HepG2 (cell line): ENCODE results near the gene STC2. TPM values are rescaled to one million over a fixed set of nuclear protein-coding genes. Genes with fewer than 3 reads are reported as not detected.
A peak's percentile ranks its signal among the peaks of the same experiment; 100 is the strongest.

Source experiments
- ATAC-seq: fragments of 200-7000 bp; cut with Tn5 transposase; 3 replicates; pipeline ENCODE4 v1.9.1; 2020; ENCODE audit warnings: mild to moderate bottlenecking, moderate library complexity
- BruUV-seq: library from RNA; stranded (reverse); fragments of 400-500 nt; replicated peaks from 2 replicates; lab custom pipeline; 2021; lab: Mats Ljungman, UMichigan
- CTCF ChIA-PET: fragments of 300-600 bp; formaldehyde crosslinking; extraction: SDS; loops from one replicate; lab custom pipeline; 2021; ENCODE audit warnings: low total read pairs, inconsistent platforms, low intra/inter-chr PET ratio; lab: Yijun Ruan, JAX
- POLR2A ChIA-PET: fragments of 350-600 bp; sonication (Branson Sonifier 250); formaldehyde crosslinking; loops from one replicate; lab custom pipeline; 2020; ENCODE audit warnings: antibody characterized with exemption, inconsistent platforms; lab: Yijun Ruan, JAX
- DNase-seq: peaks from one replicate; pipeline ENCODE4 v3.0.0-alpha.2; 2015; ENCODE audit warnings: low spot score
- FAIRE-seq: peaks from 3 replicates; lab custom pipeline; 2011; peaks lifted over from hg19 to GRCh38; lab: Jason Lieb, UNC
- H2AFZ ChIP-seq: one replicate; pipeline ENCODE4 v1.6.1; 2011; ENCODE audit warnings: low read length, inconsistent platforms
- H3K27ac ChIP-seq: fragments of 300-600 bp; 3 replicates; pipeline ENCODE4 v1.8.0; 2011; ENCODE audit warnings: mixed run types, mild to moderate bottlenecking, mixed read lengths, low read length, inconsistent platforms; ENCODE audit not compliant: insufficient read depth; ENCODE audit errors: extremely low read length
- H3K27me3 ChIP-seq, 2 experiments: fragments of 200-600 bp in 1 of 2; 2 replicates in 1 of 2; 3 replicates in 1 of 2; pipeline versions ENCODE4 v1.6.0 to v1.8.0; 2011; ENCODE audit warnings: low read length in 2 of 2, mild to moderate bottlenecking in 2 of 2, moderate library complexity in 2 of 2, inconsistent platforms in 1 of 2; ENCODE audit not compliant: insufficient read depth in 2 of 2, control insufficient read depth in 1 of 2
- H3K36me3 ChIP-seq, 2 experiments: fragments of 200-600 bp in 1 of 2; replicated peaks in 1 of 2; 2 replicates in 1 of 2; 3 replicates in 1 of 2; pipeline versions ENCODE4 v1.5.1 to v1.8.0; 2011; ENCODE audit warnings: low read length in 2 of 2, inconsistent platforms in 1 of 2; ENCODE audit not compliant: insufficient read depth in 2 of 2, control insufficient read depth in 1 of 2
- H3K4me1 ChIP-seq: 2 replicates; pipeline ENCODE4 v1.5.1; 2012; ENCODE audit warnings: low read length, inconsistent platforms; ENCODE audit not compliant: insufficient read depth
- H3K4me2 ChIP-seq: 2 replicates; pipeline ENCODE4 v1.6.0; 2011; ENCODE audit warnings: low read depth, low read length, inconsistent platforms
- H3K4me3 ChIP-seq, 3 experiments: fragments of 200-600 bp in 1 of 3; sonication (generic), shearing (Covaris generic) in 1 of 3; replicated peaks in 1 of 3; 2 replicates each; pipeline ENCODE4 v1.5.1; 2011 to 2016; ENCODE audit warnings: low read length in 3 of 3, inconsistent platforms in 2 of 3, low read depth in 2 of 3, mild to moderate bottlenecking in 2 of 3, control low read depth in 1 of 3, mixed read lengths in 1 of 3; ENCODE audit not compliant: insufficient read depth in 1 of 3
- H3K79me2 ChIP-seq: one replicate; pipeline ENCODE4 v1.6.1; 2011; ENCODE audit warnings: low read length, inconsistent platforms; ENCODE audit not compliant: insufficient read depth
- H3K9ac ChIP-seq: 2 replicates; pipeline ENCODE4 v1.6.0; 2011; ENCODE audit warnings: mild to moderate bottlenecking, low read depth, low read length, inconsistent platforms; ENCODE audit not compliant: insufficient read depth
- H3K9me3 ChIP-seq: 2 replicates; pipeline ENCODE4 v1.5.1; 2012; ENCODE audit warnings: mild to moderate bottlenecking, low read length
- H4K20me1 ChIP-seq: 2 replicates; pipeline ENCODE4 v1.6.0; 2011; ENCODE audit warnings: inconsistent platforms, mild to moderate bottlenecking, low read length, moderate library complexity; ENCODE audit not compliant: insufficient read depth
- ATM ChIP-seq: fragments of 450-650 bp; IDR thresholded peaks from 2 replicates; pipeline ENCODE4 v1.7.1; 2017; ENCODE audit warnings: mild to moderate bottlenecking, borderline replicate concordance
- CEBPZ ChIP-seq: IDR thresholded peaks from 2 replicates; pipeline ENCODE4 v1.6.1; 2012; ENCODE audit warnings: low read length, improper control_type of control experiment
- CREM ChIP-seq, 2 experiments: sonication (generic) in 1 of 2; formaldehyde crosslinking in 1 of 2; IDR thresholded peaks; 2 replicates each; pipeline versions ENCODE4 v1.4.0 to v1.6.1; 2016 to 2020; ENCODE audit warnings: antibody characterized with exemption in 1 of 2, mild to moderate bottlenecking in 1 of 2, missing genetic modification reagents in 1 of 2
- ZFP37 ChIP-seq: sonication (generic); formaldehyde crosslinking; IDR thresholded peaks from 2 replicates; pipeline ENCODE4 v1.4.0; 2020; ENCODE audit warnings: missing genetic modification reagents, borderline replicate concordance
- ZNF318 ChIP-seq: sonication (generic); formaldehyde crosslinking; IDR thresholded peaks from 2 replicates; pipeline ENCODE4 v1.4.0; 2020; ENCODE audit warnings: mild to moderate bottlenecking, missing genetic modification reagents
- ZNF546 ChIP-seq: sonication (generic); formaldehyde crosslinking; conservative IDR thresholded peaks from 2 replicates; pipeline ENCODE4 v1.8.1; 2023; ENCODE audit warnings: mild to moderate bottlenecking, missing genetic modification reagents
- ZNF556 ChIP-seq: sonication (generic); formaldehyde crosslinking; IDR thresholded peaks from 2 replicates; pipeline ENCODE4 v1.4.0; 2020; ENCODE audit warnings: mild to moderate bottlenecking, missing genetic modification reagents, borderline replicate concordance
- WGBS: methylation state at CpG from one replicate; pipeline ENCODE4 v1.1.6; 2017; ENCODE audit warnings: low lambda C conversion rate; 5-methylcytosine and 5-hydroxymethylcytosine counted together
- in situ Hi-C: cut with HindIII; loops from 2 replicates; pipeline ENCODE4 v1.10.0; 2017; ENCODE audit warnings: low pct_unique_long_range_greater_than_20kb; ENCODE audit not compliant: extremely low pct_ligation_motif_present
- intact Hi-C: fragments of 100-400 bp; cut with micrococcal nuclease; formaldehyde crosslinking; loops from one replicate; pipeline ENCODE4 v1.10.0; 2022; ENCODE audit not compliant: unreplicated experiment
- polyA plus RNA-seq, 8 experiments: library from polyadenylated mRNA; depleted of rRNA in 3 of 8; stranded (reverse) in 7 of 8; unstranded in 1 of 8; fragments of >200 nt; fragmentation: Illumina TruSeq in 4 of 8; extraction: Trizol in 4 of 8; gene quantifications; 2 replicates each; pipeline versions ENCODE4 v1.2.1 to v1.2.3, GENCODE V29; 2011 to 2016; ENCODE audit warnings: low read depth in 4 of 8, missing spikeins in 1 of 8, mixed read lengths in 1 of 8; ENCODE audit not compliant: insufficient read depth in 1 of 8
- total RNA-seq, 5 experiments: library from RNA; depleted of rRNA; stranded (reverse); fragments of >200 nt; fragmentation: Illumina TruSeq; extraction: Trizol; gene quantifications; 2 replicates each; pipeline ENCODE4 v1.2.3, GENCODE V29; 2016; ENCODE audit warnings: low read depth in 1 of 5

The STC2 gene
- total and polyA plus RNA-seq, 2 of the 13 experiments (the other 11 are each of a cell fraction or from before 2014, with no cell fraction given) = 27.1 to 69.2 TPM

- Histone ChIP-seq H3K4me2 (peak overlapping the region; percentile 84), H2AFZ (no peak overlapping the region), H3K27ac (peak overlapping the region; percentile 68), H3K9ac (peak overlapping the region; percentile 37), H3K79me2 (no peaks in the 10 kb centered on the region), H3K36me3 (no peaks in the 10 kb centered on the region), H3K27me3 (no peaks in the 10 kb centered on the region), H4K20me1 (no peaks in the 10 kb centered on the region), H3K4me1 (peaks cover 65% of the 10 kb centered on the region), H3K9me3 (no peaks in the 10 kb centered on the region), H3K4me3 (peak overlapping the region; percentile 16 to 55 (median 31); a peak in 3 of 6 replicates)
- CTCF ChIA-PET = interaction anchor here (1.1 kb wide), 1 partner anchor 10 kb away, joined by 4 read pairs; no protein-coding TSS in a partner anchor
- DNase-seq = peak; percentile 83
- no TSS peak for BruUV-seq
- peak; percentile 62 for ATAC-seq
- WGBS = 5% methylated on average over 7 of the region's 13 CpGs
- in situ Hi-C loops = no loop called here
- no peak for FAIRE-seq
- POLR2A ChIA-PET = interaction anchor here (1.0 to 5.8 kb wide), 6 partner anchors 9 to 25 kb away, joined by 4 to 130 read pairs (median 6); partner anchors contain the start of gene STC2
- intact Hi-C loops = loop anchor here (1.0 kb wide), 1 partner anchor 8 kb away; no protein-coding TSS in a partner anchor
- TF ChIP-seq ATM (no peak), CREM (IDR thresholded peaks at IDR 0.05) (peak; percentile 35; the same call in 1 of the 2 replicates), CREM (CRISPR knock-in tag; IDR thresholded peaks at IDR 0.05) (no peak), ZFP37 (no peak), ZNF546 (CRISPR knock-in tag) (no peak), ZNF318 (CRISPR knock-in tag) (no peak), CEBPZ (no peak), ZNF556 (CRISPR knock-in tag) (peak; percentile 29; the same call in 1 of the 2 replicates)
Measured at GRCh38 chr5:173303878-173304590, 24.2 kb downstream of the STC2 start.
